HUDEP-2 (cell line): Measurements from ENCODE around the gene RASGEF1B.
"Not testable (repeated sequence)": the region's sequence is repeated elsewhere in the genome, so short reads cannot be mapped to it uniquely, and the experiment has no call there.

ENCODE experiments used
- DNase-seq, 76 experiments: peaks; one replicate each; lab custom pipeline; 2025; ENCODE audit not compliant: unreplicated experiment in 76 of 76; lab: John Stamatoyannopoulos, UW

The RASGEF1B gene

DNA sequence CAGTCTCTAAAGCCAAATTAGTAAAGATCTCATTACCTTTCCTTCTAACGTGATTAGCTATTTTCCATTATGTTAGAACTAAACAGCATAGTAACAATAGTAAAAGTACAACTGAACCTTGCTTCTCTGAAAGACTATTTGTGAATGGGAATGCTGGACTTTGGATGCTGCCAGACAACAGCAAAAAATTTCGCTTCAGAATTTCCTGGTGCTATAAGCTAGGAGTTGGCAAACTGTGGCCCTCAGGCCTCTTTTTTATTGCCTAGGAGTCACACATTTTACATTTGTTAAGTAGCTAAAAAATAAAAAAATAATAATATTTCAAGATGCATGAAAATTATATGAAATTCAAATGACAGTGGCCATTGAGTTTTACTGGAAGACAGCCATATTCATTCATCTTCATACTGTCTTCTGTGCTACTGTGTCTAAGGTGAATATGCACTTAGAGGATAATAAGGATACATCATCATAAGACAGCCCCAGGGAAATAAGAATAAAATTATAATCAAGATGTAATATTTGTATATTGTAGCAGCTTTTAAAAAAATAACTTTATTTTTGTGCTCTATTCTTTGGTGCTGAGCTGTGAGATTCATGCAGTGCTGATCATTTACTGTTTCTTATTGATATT lies 34.6 kb downstream of the RASGEF1B start:
- DNase-seq: no peak

DNA sequence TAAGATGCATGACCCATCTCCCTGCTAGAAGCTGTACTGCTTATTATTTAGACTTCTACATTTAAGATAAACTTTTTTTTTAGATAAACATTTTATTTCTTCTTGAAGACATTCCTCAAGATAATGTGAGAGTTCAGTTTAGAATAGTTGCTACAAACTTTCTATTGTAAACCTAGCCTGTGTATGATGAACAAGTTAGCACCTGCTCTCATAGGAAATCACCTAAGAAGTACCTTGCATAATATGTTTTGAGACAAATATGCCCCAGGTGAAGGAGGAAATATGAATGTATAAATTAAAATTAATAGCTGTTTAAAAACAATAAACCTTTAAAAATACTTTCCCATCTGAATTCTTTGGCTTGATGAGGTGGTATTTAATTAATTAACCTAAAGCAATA lies 35.6 kb downstream of the RASGEF1B start:
- no peak for DNase-seq

DNA sequence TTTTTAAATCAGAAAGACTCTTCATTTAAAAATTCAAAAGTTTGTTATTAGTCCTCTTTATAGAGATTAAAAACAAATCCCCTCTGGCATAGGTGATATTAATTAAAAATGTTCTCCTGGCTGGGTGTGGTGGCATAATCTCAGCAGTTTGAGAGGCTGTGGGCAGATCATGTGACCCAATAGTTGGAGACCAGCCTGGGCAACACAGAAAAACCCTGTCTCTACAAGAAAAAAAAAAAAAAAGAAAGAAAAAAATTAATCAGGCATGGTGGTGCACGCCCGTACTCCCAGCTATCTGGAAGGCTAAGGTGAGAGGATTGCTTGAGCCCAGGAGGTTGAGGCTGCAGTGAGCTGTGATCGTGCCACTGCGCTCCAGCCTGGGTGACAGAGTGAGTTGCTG lies 38.9 kb downstream of the RASGEF1B start:
- peak in 42 of 76 experiments; percentile 1 to 55 (median 17) for DNase-seq

DNA sequence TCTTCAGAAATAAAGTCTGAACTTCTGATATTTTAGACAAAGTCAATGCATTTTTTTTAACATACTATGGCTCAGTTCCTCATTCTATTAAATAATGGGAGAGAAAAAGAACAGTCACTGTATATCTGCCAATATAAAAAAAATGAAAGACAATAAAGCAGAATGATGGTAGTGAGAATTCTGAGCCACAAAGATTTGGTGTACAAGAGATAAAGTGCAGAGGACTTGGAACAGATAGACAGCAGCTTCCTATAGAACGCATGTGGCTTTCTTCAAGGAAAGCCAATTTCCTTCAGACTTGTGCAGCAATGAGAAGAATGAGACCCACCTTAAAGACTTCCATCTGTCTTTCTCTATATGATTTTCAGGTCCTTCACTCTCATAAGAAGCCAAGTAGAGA lies 39.7 kb downstream of the RASGEF1B start:
- DNase-seq: peak in 6 of 76 experiments; percentile 1 to 43 (median 9)

DNA sequence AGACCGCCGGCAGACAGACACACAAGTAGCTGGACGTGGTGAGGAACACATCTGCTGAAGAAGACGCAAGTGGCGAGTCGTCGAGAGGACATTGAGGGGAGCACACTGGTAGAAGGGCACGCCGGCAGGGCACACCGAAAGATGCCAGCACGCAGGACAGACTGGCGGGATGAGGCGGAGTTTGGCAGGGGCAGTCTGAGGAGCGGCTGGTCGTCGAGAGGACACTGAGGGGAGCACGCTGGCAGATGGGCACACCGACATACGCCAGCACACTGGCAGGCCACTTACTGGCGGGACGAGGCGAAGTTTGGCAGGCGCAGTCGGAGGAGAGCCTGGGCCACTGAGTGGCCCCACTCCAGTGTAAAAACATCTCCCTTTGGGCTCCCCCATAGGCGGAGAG lies 42.1 kb downstream of the RASGEF1B start:
- no peak for DNase-seq

DNA sequence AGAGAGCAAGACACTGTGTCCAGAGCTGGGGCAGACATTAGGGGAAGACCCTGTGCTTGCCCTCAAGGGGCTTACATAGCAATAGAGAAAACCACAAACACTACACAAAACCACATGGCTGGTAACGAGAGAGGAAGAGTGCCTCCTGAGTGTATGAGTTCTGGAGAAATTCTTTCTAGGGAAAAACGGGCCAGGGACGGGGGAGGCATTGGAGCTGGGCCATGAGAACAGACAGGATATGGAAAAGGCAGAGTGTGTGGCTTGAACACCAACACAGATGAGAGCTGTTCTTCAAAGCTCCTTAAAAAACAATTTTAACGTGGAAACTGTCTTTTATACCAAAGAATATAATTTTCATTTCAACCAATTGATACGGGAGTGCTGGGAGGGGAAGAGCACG lies 42.7 kb downstream of the RASGEF1B start:
- no peak for DNase-seq

DNA sequence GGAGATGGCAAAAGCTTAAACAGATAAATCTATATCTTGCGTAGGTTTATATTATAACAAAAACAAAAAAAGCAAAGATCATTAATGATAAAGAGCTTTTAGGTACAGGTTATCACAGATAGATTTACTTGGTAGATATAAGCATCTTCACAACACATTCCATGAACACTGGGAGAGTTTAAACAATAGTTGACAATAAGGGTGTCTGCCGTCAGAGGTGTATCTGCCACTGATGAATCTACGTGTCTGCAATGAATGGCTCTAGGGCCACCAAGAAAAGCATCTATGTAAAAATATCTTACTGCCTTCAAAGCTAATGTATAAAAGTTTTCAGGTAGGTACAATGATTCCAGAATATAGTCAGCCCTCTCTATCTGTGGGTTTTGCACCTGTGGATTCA lies 43.7 kb downstream of the RASGEF1B start:
- DNase-seq: no peak

DNA sequence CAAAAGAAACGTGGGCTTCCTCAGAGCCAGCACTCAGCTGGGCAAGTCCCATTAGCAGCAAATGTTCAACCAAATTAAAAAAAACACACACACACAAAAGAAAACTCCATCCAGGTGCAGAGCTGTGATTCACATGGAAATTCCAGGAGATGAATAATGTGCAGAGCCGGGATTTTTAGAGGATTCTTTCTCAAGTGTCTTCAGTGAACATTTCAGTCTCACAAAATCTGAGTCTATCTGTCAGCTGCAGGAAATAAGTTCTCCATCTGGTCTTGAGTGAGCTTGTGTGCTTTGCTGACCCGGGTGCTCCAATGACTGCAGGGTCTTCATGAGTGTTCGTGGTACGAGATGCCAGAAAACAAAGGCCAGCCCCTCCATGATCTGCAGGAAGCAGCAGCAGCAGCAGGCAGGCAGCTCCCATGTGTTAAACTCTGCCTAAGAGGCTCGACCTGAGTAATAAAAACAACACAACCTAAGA lies 44.3 kb downstream of the RASGEF1B start:
- no peak for DNase-seq

DNA sequence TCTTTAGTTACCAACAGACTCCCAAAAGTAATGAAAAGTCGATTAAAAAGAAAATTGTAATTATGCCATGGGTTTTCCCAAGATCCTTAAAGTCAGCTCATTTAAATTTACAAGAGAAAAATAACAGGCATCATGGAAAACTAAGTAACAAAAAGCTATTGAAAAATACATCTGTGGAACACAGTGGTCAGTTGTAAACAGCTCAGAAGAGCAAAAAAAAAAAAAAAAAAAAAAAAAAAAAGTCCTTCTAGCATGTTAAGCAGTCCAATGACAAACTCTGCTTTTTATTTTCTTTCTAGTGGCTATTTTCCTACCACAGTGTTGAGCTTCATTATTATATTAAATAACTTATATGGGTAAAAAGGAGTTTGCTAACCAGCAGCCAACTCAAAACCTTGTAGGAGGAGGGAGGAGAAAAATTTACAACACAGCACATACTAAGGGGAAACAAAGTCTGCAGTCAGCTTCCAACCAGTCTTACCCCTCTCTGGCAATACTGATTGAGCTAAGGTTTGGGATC lies 44.9 kb downstream of the RASGEF1B start:
- DNase-seq: no peak

DNA sequence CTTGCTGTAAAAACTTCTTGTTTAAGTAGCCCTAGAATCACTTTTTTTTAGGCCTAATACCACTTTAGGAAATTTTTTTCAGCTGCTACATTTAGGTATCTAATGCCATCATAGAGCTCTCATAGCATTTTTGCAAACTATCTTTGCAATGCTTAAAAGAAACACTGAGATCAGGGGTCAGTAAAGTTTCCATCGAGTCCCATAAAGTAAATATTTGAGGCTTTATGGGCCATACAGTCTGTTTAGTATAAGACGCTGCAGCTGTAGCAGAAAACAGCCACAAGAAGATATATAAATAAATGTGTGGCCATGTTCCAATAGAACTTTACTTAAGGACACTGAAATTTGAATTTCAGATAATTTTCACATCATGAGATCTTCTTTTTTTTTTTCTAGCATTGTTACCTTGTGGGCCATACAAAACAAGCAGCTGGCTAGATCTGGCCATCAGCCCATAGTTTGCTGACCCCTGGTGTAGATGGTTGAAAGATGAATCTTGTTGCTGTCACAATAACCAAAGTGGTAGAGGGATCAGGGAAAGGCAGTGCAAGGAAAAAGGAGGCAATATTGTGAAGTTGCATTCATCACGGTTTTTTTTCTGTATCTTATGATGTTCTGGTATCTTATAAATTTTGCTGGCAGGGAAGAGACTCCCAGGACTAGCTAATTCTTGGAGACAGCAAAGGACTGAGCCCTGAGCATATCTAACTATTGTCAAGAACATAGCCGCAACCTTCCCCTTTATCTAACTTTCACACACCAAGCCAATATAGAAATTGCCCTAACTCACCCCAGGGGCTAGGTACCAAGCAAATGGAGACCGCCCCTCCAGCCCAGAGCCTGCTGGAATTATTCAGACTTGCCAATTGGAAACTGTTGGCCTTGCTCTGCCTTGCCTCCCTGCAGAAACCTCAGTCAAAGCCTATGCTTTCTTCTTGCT lies 46.6 kb downstream of the RASGEF1B start:
- DNase-seq: peak in 17 of 76 experiments; percentile 3 to 29 (median 9)

DNA sequence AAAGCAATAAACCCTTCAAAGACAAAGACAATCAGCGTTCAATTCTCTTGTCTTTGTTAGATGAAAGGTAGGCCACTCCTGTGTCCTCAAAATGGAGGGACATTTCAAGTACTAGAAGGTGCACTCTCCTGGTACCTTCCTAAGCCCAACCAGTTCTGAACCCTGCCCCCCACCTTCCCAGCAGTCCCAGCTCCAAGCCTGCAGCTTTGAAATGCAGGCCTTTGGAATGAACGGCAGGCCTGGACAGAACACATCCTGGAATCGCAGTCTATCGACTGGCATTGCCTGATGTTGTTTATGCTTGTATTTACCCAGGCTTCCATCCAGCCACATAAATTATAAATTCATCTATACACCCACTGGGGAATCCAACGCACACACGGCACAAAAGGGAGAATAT lies 47.4 kb downstream of the RASGEF1B start:
- DNase-seq: no peak

DNA sequence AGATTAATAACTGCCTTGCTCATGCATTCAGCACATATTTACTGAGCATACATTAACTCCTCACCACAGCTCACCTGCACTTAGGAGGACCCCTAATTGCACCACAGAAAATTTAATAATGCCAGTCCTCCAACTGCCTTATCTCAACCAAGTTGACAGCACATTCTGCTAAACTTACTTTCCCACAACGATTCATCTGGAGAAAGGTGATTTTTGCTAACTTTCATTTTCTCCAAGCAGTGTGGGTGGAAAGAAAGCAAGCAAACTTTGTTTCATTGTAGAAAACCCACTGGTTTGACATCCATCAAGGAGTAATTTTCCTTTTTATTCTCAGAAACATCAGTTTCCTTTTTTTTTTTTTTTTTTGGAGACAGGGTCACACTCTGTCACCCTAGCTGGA lies 49.1 kb downstream of the RASGEF1B start:
- DNase-seq: no peak

DNA sequence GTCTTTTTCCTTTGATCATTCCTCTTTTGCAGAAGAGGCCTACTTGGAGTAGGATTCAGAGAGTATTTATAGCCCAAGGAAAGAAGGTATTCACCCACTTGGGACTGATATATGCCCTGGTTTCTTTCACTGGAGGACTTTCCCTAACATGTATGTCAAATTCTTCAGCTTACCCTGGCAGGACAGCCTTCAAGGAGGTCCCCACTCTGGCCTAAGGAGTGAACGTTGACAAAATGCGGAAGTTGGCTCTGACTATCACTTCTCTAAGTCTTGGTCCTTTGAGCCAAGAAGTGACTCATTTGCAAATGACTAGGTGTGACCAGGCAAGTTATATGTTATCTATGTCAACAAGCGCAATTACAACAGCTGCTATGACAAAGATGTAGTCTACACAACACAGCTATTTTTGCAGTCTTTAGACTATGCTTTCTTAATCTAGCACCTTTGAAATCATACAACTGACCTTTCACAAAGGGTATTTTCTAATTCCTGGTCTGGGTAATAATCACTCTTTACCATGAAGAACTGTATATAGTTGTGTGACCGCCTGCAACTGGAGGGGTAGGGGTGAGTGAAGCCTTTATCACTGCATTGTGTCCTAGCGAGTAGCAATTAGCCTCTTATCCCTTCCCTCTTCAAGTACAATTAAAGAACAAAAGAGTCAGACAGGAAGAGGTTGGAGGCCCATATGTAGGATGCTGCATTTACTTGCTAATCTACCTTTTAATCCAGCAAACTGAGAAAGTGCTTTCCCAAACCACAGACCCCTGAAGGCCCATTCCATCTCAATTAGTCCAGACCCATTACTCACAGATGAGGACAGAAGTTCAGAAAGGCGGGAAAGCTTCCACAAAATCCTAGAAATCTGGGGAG lies 50.1 kb downstream of the RASGEF1B start:
- peak in 73 of 76 experiments; percentile 16 to 98 (median 81) for DNase-seq

DNA sequence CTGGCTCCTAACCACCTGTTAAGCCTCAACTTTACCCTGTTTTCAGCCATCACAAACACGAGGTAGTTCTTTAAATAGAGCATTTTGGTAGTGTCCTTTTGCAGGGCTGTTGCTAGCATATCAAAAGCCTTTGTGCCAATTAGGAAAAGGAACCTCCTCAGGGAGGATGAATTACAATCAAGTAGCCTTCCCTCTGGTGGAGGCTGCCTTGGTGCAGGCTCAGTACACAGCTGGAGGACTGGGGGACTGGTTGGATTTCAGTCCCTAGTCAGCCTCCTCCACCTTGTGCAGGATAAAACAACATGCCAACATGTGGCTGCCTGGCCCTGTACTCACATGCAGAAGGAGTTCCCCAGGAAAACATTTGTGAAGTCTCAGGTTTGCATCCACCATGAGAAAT lies 53.1 kb downstream of the RASGEF1B start:
- DNase-seq: no peak

DNA sequence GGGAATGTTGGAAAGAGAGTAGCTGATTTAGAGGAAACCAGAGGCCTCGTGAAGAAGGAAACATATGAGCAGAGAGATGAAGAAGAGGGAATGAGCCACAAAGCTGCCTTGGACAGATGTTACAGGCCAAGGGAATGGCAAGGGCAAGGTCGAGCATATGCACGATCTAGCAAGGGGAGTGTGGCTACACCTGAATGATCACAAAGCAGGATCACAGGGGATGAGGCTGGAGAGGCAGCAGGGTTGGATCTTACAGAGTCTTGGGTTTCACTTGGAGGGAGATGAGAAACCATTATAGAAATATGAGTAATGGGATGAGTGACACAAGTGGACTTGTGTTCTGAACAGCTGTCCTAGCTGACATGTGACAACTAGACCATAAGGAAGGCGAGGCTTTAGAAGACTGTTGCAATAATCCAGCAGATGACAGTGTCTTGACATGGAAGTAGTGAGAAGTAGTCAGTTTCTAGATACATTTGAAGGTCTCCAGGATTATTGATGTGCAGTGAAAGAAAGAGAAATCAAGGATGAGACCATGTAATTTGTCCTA lies 58.7 kb downstream of the RASGEF1B start:
- DNase-seq: no peak

DNA sequence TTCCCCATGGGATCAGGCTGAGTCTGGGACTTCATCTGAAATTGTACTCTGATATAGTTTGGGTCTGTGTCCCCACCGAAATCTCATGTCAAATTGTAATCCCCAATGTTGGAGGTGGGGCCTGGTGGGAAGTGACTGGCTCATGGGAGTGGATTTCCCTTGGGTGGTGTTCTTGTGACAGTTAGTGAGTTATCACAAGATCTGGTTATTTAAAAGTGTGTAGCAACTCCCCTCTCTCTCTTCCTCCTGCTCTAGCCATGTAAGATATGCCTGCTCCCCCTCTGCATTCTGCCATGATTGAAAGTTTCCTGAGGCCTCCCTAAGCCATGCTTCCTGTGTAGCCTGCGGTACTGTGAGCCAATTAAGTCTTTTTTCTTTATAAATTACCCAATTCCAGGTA lies 61.0 kb downstream of the RASGEF1B start:
- DNase-seq: peak in 1 of 76 experiments; percentile 7

DNA sequence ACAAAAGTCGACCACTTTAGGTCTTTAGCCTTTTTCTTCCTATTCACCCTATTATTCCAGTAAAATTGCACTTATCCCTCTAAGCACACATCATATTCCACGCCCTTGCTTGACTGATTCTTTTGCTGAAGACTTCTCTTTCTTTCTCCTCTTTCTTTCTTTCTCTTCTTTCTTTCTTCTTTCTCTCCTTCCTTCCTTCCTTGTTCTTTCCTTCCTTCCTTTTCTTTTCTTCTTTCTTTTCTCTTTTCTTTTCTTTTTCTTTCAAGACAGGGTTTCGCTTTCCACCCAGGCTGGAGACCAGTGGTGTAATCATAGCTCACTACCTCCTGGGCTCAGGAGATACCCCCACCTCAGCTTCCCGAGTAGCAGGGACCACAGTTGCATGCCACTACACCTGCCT lies 61.9 kb downstream of the RASGEF1B start:
- DNase-seq: no peak

DNA sequence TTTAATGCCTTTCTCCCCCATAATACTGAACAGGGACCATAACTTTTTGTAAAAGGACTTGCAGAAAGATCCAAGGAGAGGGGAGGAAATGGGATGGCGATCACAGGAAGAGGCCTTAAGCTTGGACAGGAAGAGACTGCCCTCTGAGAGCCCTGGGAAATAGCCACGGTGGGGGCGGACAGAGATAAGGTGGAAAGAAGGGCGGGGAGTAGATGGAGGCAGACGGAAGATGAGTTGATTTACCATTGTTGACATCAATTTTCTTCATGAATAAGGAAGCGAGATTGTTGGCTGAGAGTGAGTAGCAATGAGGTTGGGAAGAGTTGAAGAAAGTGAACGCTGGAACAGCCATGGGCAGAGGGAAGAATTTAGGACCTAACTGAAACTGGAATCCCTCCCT lies 63.4 kb downstream of the RASGEF1B start:
- DNase-seq: no peak

DNA sequence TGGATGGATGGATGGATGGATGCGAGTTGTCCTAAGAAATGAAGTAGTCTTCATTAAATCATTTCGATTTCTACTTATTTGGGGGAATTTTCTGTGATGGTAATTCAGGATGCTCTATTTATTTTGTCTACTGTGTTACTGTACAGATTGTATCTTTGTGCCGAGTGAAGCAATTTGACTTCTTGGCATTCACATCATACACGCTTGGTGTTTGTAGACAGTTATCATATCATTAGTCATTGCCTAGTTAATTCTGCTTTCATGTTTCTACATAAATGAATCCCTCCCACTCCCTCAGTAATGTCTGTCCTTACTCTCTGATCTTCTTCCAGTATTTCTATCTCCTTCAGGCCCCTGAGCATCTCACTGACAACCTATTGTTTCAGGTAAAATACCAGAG lies 64.0 kb downstream of the RASGEF1B start:
- no peak for DNase-seq

DNA sequence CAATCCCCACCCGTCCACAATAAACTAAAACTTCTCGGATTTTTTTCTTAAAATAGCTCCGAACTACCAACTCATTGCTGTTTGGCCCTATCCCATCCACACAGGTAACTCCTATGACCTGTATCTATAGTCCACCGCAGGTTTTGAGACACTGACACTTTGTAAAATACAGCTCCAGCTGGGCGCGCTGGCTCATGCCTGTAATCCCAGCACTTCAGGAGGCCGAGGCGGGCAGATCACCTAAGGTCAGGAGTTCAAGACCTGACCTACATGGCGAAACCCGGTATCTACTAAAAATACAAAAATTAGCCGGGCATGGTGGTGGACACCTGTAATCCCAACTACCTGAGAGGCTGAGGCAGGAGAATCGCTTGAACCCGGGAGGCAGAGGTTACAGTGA lies 65.2 kb downstream of the RASGEF1B start:
- not testable (repeated sequence) for DNase-seq
